HG02798 (cell line): ENCODE data around the gene FOXN3.

Source experiments
- ATAC-seq: cut with Tn5 transposase; IDR thresholded peaks from one replicate; pipeline ENCODE4 v1.9.1; 2021; ENCODE audit warnings: mild to moderate bottlenecking; ENCODE audit not compliant: unreplicated experiment, poor library complexity

FOXN3 gene

DNA sequence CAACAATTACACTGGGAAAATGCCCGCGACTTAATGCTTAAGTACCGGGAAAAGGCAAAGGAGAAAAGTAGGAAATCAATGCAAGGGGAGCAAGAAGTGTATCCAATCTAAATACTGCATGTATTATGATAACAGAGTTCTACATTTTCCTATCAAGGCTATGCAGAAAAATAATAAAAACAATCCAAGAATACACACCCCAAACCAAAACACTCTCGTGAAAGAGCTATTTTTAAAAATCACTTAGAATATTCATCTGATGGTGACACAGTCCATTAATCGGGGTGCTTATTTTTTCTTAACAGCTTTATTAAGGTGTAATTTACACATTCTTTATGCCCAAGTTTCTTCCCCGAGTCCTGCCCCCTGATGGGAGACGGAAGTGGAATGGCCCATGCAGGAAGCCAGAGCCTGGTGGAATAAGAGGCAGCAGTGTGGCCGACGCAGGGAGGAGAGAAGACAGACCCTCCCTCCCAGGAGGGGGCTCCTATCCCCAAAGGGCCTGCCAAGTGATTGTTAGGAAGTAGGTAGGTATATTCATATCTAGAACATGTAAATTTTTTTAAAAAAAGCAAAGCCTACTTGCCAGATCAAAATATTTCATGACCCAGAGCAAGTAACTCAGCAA is 174.3 kb downstream of the FOXN3 start:
- no peak for ATAC-seq

DNA sequence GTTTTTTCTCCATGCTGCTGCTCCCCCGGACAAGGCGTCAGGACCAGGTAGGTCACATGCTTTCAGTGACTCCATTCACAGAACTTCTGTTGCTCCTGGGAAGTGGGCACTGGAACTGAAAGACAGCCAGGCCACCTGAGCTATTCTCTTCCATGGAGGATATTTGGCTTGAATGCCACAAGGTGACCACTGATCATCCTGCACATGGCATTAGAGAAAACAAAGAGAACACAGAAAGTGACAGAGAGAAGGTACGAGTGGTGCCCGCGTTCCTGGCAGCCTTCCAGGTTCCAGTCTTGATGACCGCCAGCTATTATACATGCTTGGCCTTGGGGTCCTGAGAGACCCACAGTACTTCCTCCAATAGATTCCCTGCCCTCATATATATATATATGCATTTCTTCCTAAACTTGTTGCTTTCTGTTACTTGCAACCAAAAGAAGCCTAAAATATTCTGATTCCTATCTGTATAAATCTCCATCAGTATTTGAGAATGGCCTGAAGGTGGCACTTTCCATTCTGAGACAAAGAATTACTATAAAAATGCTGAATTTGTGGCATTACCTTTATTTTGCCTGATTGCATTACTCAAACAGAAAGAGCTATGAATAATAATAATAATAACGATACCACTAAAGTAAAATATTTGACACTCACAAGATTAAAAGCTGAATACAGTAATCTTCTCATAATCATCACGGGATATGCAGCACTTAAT is 174.9 kb downstream of the FOXN3 start:
- ATAC-seq = no peak

DNA sequence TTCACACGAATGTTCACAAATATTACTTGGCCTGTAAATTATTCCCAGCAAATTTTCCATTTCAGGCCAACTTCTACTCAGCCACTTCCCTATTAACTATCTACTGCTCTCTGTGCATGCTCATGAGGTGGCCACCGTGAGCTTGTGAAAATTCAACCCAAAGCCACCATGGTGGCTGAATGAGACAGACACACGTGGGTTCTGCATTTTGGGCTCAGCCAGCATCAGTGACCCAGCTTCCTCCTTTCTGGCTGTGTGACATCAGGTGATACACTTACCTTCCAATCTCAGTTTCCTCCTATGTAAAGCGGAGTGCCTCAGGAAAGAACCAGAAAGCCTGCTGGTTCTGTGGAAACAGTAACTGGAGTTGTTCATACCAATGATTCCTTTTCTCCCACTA is 175.8 kb downstream of the FOXN3 start:
- no peak for ATAC-seq

DNA sequence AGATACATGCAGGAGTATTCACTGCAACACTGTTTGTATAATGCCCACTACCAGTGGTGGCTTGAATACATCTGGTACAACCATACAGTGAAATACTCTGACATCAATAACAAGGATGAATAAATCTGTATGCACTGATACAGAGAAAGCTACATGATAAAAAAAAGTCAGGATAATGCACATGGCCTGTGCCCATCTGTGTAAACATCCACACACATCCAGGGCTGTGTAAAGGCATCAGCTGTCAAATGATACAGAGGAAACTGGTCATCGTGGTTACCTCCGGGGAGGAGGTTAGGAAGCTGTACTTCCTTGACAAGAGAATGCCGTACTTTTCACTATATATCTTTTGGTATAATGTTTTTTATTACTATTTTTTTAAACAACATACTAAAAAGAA is 176.6 kb downstream of the FOXN3 start:
- ATAC-seq = no peak

DNA sequence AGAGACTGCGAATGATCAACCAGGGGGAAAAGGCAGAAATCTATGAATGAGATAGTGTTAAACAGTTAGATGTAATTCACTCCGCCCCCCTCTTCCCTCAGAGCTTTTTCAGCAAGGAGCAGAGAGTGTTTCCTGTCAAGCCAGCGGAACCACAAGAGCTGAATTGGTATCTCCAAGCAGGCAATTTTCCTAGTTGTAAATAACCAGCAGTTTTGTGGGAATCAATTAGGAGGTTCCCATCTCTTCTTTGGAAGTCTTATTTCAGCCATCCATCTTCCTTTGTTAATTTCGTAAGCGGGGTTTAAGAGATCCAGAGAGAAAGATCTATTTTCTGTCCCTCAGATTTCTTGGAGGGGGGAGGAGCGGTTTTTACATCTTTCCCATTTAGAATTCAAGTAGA is 178.0 kb downstream of the FOXN3 start:
- no peak for ATAC-seq

DNA sequence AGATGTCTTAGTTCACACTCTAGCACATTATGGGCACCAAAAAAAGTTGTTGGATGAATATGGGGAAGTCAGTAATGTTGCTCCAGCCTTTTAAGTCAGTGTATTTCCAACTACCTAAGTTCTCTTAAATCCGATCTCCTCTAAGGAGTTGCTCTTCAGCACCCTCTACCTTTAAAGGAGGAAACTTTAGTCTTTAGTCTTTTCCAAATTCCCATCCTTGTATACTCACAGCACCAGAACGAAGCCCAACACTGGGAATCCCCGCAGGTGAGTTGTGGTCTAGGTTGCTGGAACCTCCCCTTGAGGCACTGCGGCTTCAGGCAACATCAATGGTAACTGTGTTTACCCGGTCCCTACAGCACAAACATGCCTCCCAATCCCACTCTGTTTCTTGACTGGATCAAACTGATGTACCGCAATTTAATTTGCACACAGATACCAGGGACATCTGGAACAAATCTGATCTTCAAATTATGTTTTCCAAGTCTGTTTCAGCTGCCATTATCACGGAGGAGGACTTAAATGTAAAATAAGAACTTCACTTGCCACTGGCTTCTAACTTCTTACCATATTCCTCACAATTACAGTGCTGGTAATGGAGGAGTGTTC is 179.0 kb downstream of the FOXN3 start:
- ATAC-seq = no peak

DNA sequence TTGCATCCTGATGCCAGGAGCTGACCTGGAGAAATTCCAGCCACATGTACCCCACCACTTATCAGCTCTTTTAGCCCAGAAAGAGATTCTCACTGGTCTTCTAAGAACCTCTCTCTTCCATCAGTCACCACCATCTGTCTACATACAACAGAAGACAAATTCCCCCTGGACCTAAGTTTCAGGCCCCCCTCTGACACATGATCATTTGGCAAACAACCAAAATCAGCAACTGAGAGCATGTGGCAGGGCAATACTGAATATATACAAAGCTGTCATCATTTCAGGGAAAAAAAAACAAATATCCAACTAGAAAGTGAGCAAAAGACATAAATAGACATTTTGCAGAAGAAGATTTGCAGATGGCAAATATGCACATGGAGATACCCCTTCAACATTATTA is 180.2 kb downstream of the FOXN3 start:
- ATAC-seq = no peak

DNA sequence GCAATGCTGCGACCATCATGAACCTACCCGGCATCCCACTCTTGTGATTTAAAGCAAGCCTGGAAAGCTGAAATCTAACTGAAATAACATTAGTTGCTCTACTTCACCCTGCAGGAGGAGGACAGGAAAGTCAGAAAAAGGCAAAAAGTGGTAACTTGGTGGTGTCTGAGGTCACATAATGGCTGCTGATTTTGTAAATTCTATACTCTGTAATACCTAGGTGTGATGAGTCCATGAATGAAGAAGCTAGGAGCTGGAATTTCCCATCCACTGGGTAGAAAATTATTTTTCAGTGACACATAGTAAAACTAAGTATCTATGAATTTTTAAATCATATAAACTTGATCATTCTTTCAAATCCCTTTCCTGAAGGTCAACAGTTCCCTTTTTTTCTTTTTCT is 183.8 kb downstream of the FOXN3 start:
- ATAC-seq = no peak

DNA sequence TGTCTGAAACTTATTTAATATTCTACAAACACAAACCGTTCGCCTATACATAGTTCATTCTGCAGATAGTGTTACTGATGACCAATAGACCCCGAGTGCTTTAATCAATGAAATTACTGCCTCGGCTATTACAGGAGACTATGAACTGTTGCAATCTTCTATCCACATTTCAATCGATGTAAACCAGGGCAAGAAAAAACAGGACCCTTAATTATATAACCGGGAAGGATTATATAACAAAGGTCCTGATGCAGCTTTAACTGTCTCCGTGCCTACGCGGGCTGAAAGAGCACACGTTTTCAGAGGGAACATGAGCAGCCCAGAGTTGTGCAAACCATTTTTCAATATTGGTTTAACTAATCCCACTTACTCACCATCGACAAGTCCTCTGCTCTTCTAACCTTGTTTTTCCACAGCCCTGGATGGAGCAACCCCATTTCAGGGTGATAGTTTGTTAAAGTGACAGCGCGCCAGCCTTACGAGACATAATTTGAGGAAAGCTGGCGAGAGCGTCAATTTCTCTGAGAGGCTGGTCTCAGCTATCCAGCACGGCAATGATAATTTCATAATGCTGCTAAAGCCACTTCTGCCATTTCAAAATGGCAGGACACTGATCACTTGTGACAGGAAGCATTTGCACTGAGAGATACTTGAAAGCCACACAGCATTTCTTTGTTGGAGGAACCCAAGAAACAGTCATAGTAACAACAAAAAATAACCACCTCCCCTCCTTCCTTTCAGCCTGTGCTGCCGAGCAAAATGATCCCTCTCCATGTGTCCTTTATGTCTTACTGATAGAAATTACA is 184.6 kb downstream of the FOXN3 start:
- no peak for ATAC-seq

DNA sequence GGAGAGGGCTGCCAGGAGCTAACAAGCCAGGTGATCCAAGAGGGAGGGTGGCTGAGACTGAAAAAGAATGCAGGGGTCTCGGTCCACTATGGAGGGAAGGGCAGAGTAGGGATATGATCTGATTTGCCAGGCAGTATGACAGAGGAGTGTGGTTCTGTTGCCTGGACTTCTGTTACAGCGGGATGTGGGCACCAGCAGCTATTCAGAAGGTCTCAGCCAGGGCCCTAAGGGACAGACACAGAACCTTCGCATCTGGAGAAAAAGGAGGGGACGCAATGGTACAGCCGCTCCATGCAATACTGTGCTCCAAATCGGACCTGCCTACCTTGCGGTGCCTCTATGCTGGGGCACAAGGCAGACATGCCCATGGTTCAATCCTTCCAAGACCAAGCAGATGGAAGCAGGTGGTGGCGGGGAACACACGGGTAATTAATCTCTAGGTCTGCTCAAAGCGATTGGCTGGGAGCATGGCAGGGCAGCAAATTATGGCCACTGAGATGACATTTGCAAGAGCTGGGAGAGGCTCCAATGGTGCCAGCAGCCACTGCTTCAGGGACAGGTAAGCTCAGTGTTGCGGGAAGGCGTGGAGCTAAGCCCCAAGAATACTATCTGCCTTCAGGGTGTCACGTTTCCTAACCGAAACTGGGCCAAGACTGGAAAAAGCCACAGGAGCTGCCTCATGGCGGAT is 185.5 kb downstream of the FOXN3 start:
- no peak for ATAC-seq

DNA sequence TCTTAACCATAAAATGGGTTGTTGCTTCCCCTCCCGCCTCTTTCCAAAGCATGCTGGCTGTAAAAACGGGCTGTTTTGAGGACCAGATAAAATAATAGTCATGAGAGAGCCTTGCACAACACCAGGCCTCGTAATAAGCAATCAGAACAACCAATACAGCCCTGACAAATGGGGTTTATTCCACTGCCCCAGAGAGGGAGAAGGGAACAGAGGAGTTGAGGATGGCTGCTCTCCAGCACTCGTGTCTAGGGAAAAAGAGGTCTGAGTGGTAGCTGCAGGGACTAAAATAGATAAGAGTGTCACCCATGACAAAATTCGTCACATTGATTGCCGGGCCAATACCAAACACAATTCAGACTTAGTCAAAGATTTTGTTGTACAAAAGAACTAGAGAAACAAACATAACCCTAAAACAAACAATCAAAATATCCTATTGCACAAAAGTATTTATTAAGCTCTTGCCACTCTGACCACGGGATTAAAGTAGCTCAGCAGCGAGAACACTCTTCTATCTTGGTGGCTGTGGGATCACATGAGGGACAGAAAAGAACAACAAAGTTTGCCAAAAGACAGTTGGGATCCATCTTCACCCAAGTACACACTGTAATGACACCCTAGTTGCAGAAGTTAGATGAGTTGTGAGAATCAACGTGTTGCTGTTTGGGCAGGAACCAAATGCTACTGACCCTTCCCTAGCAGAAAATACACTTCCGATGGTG is 188.0 kb downstream of the FOXN3 start:
- no peak for ATAC-seq

DNA sequence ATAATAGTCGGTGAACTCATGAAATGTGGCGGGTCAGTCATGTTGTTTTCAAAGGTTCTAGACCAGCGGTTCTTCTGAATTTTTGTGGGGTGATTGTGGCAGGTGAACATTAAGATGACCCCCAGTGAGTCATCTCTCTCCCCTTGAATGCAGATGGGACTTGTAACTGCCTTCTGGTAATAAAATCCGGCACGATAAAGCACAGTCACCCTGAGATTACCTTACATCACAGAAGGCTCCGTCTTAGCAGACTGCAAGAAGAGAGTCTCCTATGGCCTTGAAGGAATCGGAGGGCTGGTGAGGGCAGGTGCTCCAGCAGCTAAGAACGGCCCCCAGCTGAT is 189.6 kb downstream of the FOXN3 start:
- no peak for ATAC-seq

DNA sequence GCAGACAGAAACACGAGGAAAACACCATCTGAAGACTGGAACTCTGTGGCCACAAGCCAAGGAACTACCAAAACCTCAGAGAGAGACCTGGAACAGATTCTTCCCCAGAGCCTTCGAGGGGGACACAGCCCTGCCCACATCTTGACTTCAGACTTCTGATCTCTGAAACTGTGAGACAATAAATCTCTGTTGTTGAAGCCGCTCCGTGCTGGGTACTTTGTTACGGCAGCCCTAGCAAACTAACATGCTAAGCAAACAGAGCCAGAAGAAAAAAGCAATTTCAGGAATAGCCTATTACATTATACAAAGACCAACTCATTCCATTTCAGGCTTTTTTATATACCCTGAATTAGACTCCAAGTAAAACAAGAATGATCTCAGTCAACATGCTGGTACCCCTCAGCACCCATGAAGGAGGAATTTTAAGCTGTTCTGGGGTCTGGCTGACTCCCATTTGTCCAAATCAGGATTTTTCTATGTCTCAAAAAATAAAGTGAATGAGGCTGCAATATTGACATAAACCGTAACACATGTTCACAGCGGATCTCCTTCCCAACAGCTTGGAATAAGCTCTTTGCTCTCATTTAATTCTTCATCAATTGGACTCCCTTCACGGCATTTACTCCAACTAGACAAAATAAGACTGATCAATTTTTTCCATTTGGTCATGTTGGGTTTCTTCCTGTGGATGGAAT is 190.1 kb downstream of the FOXN3 start:
- no peak for ATAC-seq

DNA sequence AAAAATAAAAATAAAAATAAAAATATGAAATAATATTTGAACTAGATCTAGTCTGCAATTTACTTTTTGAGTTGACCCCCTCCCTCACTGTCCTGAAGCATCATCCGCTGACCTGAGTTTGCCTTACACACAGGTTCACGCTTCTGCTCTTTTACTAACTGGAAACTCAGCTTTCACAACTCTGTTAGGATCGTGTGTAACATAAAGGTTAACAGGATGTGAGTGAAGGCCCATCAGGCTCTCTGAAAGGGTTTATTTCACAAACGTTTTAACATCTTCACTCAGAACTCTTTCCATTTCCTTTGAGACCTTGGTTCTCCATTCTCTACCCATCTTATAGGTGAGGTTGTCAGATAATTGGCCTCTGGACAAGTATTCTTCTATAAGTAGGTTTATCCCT is 191.4 kb downstream of the FOXN3 start:
- ATAC-seq = no peak

DNA sequence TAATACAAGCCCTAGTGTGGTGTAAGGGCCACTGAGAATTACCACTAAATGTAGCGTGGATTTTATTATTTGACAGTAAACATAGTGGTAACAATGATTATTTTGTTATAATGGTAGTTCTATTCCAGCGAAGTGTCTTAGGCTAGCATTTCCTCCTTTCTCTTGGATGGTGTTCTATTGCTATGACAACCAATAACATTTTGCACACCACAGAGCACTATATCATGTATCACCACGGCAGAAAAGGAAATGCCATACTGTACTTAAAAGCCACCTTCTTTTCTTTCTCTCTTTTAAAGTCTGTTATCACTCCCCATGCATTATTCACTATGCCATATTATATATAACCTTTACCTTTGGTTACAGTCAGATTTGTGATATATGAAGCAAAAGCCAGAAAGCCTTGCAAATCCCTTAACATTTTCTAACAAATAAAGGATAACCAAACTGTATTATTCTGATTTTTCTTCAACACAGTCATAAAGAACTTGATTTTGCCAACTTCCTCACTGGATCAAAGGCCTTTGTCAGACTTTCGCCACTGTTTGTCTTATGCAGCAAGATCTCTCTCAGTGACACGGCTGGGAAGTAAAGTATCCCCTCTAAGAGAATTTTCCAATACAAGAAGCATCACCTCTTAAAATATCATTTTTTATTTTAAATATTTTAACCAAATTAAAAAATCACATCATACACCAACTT is 195.8 kb downstream of the FOXN3 start:
- ATAC-seq = no peak

DNA sequence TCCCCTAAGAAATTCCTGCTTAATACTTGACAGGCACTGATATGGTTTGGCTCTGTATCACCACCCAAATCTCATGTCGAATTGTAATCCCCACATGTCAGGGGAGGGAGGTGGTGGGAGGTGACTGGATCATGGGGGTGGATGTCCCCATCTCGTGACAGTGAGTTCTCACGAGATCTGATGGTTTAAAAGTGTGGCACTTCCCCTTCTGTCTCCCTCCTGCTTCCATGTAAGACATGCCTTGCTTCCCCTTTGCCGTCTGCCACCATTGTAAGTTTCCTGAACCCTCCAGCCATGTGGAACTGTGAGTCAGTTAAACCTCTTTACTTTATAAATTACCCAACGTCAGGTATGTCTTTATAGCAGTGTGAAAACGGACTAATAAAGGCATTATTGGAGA is 198.0 kb downstream of the FOXN3 start:
- ATAC-seq = no peak

DNA sequence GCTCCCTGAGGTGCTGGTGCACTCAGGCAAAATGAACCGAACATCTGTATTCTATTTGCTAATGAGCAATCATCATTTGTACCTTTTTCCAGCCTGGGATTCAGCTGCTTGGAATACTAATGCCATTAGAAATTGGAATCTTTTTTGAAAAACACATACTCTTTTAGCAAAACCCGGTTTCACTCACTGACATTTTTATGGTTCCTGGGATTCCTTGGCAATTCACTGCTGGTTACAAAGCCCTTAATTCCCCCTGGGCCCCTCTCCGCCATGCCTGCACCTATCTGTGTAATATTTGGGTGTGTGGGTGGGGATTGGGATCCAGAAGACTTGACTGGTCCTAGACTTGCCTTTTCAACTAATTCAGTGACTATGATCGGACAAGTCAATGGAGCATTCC is 199.1 kb downstream of the FOXN3 start:
- ATAC-seq = no peak

DNA sequence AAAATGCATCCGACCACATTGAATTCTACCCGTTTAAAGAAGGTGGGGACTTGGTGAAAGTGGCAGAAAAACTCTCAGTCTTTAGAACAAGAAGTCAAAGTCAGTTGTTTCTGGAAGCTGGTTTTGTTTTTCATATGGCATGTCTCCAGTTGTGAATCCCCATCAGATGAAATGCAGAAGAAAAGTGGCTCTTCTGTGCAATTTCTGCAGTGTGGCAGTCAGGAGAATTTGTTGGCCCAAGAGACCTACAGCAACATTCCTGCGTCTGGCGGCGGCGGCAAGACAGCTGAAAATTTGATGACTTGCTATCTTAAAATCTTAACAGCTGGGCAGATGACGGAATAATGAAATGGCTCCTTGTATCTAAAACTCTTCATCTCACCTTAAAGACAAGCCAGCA is 201.5 kb downstream of the FOXN3 start:
- ATAC-seq = no peak

DNA sequence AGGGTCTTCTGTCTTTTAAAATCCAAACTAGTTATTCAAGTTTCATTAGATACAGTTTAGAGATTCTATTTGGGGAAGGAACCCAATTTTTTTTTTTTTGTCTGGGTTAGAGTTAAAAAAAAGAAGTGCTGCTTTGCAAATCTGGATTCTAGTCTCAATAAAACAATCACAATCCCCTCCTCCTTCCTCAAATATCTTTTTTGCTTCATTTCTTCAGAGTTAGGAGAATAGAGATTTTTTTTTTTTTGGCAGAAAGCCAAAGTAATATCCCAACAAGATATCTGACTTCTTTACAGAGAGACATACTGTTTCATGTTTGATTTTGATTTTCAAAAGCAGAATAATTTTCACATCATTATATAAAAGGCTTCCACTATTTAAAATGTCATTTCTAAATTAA is 201.9 kb downstream of the FOXN3 start:
- ATAC-seq = no peak
